GM21390 (cell line): ENCODE measurements around the gene SPPL3.
"Not testable (repeated sequence)": the region's sequence is repeated elsewhere in the genome, so short reads cannot be mapped to it uniquely, and the experiment has no call there.

ENCODE experiments used
- ATAC-seq: cut with Tn5 transposase; IDR thresholded peaks from one replicate; pipeline ENCODE4 v1.9.1; 2021; ENCODE audit not compliant: unreplicated experiment

The SPPL3 gene

DNA sequence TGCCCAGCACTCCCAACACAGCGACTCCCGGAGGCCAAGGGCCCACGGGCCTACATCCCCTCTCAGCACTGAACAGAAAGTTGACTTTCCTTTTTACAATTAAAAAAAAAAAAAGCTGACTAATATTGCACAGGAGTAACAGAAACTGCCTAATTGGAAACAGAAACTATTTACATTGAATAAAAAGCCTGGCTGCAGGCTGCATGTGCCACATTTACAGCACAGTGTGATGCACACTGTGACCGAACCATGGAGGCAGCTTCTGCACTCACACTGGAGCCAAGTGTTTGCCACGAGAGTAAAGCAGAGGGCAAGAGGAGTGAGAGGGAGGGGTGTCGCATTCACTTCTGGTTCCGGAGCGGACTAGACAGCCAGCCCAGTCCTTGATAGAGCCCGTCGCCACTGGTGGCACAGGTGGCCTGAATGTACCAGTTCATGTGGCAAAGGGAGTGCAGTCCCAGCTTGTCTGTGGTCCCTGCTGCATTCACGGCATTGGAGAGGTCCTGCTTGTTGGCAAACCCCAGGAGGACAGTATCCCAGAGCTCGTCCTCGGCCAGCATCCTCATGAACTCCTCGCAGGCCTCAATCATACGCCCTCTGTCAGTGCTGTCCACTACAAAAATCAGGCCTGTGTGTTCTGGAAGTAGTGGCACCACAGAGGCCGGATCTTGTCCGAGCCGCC is 59.2 kb downstream of the SPPL3 start:
- no peak for ATAC-seq

DNA sequence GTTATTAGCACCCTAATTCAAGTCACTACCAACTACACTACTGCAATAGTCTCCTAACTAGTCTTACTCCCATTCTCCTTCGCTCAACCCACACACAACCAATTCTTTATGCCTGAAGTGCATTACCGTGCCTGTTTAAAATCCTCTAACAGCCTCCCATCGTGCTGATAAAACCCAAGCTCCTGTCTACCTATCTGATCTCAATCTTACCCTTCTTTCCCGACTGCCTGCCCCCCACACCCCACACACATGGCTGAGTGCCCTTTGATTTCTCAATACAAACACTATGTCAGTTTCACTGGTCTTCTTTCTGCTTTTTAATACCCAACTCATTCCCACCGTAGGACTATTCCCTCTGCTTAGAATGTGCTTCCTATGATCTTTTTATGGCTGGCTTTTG is 59.9 kb downstream of the SPPL3 start:
- no peak for ATAC-seq

DNA sequence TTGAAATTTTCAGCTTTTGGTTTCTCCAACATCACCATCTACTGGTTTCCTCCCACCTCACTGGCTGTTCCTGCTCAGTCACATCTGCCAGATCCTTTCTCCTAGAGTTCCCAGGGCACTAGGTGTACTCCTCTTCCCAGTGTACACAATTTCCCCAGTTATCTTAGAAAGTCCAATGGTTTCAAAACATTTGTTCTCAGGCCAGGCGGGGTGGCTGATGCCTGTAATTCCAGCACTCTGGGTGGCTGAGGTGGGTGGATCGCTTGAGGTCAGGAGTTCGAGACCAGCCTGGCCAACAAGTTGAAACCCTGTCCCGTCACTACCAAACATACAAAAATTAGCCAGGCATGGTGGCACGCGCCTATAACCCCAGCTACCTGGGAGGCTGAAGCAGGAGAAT is 60.7 kb downstream of the SPPL3 start:
- no peak for ATAC-seq

DNA sequence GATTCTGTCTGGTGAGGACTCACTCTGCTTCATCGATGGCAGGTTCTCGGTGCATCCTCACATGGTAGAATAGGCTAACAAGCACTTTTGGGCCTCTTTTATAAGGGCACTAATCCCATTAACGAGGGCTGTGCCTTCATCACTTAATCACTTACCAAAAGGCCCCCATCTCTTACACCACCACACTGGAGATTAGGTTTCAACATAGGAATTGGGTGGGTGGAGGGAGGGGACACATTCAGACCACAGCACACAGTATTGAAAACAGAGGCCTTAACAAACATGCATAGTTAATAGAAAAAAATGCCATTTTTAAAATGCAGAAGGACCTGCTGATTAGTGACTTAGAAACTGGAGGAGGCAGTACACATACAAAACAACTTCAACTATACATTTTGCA is 61.6 kb downstream of the SPPL3 start:
- ATAC-seq = no peak

DNA sequence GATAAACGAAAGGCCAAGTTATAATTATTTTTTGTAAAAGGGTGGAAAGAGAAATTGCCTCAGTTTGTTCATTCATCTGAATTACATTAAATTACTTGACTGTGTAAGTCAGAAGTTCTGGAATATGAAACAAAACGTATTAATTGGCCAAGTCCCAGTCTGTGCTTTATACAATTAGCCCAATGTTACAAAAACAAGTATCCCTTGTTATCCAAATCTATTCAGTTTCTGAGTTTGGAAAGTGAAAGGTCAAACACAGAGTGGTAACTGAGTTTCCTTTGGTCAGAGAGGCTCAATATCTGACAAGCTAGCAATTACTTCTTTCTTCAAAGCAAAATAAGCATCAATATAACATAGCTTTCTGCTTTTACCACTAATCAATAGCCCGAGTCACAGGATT is 62.6 kb downstream of the SPPL3 start:
- no peak for ATAC-seq

DNA sequence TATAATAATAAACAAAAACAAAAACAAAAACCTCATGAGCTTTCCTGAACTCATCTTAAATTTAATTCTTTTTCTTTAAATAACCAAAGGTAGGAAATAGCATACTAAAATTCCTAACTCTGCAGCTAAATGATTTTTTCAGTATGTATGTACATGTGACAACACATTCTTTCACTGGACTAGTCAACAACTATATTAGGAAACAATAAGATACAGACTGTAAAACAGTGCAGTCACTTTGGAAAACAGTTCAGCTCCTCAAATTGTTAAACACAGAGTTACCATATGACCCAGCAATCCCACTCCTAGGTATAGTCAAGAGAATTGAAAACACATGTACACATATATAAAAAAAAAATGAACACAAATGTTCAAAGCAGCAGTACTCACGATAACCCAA is 64.7 kb downstream of the SPPL3 start:
- ATAC-seq = no peak

DNA sequence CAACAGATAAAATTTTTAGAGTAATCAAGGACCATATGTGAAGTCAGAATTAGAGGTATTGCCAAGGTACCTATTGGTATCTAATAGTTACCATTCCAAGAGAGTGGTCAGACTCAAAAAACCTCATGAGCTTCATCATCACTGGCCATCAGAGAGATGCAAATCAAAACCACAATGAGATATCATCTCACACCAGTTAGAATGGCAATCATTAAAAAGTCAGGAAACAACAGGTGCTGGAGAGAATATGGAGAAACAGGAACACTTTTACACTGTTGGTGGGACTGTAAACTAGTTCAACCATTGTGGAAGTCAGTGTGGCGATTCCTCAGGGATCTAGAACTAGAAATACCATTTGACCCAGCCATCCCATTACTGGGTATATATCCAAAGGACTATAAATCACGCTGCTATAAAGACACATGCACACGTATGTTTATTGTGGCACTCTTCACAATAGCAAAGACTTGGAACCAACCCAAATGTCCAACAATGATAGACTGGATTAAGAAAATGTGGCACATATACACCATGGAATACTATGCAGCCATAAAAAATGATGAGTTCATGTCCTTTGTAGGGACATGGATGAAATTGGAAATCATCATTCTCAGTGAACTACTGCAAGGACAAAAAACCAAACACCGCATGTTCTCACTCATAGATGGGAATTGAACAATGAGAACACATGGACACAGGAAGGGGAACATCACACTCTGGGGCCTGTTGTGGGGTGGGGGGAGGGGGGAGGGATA is 65.4 kb downstream of the SPPL3 start:
- ATAC-seq = not testable (repeated sequence)

DNA sequence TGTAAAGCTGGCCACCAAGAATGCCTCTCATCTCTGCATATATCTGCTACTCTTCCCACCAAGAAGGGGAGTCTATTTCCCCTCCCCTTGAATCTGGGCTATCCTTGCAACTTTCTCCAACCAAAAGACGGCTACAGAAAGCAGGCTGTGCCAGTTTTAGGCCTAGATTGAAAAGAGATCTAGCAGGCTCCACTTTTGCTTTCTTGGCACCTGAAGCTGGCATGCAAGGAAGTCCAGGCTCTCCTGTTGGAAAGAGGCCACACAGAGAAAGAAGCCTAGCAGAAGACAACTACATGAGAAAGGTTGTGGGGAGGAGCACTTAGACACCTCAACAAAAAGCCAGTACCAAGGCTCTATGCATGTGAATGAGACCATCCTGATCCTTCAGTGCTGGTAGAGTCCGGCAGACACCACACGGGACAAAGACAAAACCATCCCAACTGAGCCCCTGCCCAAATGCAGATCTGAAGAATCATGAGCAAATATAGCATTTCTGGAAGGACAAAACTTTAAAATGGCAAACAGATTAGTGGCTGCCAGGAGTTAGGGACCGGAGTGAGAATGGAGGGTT is 68.0 kb downstream of the SPPL3 start:
- no peak for ATAC-seq

DNA sequence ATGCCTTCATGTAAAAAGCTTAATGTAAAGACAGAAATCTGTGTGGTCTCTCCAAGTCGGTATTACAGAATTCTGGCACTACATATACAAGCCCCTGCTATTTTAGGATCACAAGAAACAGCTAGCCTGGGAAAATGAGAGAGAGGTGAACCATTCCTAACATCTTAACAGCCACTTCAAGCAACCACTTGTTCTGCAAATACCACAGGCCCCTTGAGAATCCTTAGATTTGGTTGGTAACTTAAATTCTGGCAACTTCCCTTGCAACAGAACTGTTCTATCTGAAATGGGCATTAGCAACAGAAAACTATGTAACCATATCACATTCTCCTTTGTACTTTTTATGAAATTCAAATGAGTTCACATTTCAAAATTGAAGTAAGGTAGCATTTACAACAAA is 68.5 kb downstream of the SPPL3 start:
- ATAC-seq = no peak

DNA sequence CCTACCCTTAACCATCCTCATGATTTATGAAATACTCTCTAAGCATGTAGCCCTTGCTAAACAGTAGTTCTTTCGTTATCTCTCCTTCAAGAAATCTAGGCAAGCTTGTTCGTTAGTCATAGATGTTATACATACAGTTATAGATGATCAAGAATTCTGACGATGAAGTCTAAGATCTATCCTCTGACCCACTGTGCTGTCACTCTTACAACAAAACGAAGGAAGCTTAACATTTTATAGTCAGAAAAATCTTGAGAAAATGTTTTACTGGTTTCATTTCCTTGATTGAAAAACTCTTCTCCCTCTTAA is 68.9 kb downstream of the SPPL3 start:
- ATAC-seq = no peak

DNA sequence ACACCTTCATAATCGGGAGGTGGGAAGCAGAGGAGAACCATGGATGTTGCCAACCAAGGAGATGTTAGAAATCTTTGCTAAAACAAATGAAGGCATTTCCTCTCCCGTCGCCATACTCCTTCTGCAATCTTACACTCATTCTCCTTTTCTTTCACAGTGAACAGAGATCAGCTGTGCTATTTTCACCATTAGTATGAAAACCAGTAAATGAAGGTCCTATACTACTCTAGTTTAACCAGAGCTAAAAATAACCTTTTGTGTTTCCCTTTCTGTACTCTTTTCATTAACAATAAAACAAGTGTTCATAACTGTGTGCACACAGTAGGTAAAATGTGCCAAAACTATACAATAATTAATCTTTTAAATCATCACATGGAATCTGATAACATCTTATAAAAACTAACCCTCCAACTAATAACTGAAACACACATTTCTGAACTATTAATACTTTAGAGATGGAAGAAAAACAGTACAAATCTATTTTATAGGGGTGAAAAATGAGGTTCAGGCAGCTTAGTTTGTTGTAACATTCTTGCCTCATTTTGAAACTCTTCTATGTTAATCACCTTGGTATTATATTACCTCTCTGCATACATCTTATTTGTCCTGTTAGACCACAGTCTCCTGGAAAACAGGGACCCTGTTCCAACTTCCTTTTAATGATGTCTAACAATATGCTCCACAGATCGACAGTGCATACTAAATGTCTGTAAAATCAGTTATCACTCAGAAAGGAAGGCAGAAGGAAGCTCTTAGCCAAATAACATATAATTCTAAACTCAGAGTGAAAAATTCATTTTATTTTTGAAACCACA is 69.5 kb downstream of the SPPL3 start:
- ATAC-seq = no peak

DNA sequence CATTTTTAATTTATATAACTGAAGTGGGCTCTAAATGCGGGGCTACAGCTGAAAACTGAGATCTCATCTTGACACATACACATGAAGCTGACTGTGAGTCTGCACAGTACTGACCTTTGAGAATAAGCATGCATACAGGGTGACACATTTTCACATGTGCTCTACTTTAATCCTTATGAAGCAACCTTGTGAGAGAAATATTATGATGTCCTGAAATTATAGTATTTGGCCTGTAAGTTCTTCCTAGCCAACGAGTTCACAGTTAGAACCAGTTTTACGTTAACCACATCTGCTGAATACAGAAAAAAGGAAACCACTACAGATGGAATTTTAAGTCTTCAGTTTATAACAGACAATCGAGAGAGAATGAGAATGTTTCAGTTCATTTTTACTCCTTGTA is 70.3 kb downstream of the SPPL3 start:
- ATAC-seq = no peak

DNA sequence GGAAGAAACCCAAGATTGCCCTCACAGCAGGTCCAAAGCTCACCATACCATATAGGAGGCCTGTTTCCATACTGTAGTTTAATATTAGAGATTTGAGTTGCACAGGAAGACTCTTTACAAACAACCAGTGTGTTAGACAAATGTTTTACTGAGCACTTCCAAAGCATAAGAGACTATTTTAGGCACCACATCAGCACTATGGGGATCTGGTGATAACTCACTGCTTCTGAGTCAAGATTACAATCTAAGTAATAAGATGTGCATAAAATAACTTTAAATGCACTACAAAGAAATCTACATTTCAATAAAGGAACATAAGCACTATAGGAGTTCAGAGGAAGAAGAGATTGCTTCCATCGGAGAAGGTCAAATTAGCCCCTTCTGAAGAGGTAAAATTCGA is 71.4 kb downstream of the SPPL3 start:
- no peak for ATAC-seq

DNA sequence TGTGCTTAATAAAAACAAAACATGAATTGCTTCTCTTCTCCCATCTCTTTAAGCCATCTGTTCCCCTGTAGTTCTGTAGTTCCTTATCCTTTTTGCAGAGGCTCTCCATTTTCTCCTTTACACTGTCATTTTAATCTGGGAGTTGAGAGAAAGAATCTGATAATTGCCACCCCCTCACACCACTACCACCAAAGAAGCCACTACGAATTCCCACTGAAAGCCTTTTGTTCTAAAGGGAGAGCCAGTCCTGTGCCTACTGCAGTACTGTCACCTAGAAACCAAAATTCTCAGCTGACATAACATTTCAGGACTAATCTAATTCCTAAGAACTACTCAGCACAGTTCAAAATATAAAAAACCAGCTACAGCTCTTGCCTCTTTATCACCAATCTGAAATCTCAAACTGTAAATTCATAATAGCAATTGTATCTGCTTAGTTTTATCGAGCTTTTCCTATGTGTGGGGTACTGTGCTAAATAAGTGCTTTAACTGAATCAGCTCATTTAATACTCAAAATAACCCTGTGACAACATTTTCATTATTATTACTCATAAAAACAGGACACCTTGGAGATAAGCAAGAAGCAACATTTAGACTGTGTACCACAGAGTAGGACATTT is 72.4 kb downstream of the SPPL3 start:
- no peak for ATAC-seq

DNA sequence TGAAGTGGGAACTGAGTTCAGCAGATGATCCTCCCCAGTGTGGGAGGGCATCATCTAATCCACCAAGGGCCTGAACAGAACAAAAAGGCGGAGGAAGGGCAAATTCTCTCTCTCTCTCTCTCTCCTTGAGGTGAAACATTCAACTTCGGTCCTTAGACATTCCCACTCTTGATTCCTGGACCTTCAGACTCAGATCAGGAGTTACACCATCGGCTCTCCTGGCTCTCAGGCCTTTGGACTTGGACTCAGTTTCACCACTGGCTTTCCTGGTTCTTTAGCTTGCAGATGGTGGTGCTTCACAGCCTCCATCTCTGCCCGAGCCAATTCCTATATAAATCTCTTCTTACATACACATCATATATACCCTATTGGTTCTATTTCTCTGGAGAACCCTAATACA is 73.2 kb downstream of the SPPL3 start:
- no peak for ATAC-seq

DNA sequence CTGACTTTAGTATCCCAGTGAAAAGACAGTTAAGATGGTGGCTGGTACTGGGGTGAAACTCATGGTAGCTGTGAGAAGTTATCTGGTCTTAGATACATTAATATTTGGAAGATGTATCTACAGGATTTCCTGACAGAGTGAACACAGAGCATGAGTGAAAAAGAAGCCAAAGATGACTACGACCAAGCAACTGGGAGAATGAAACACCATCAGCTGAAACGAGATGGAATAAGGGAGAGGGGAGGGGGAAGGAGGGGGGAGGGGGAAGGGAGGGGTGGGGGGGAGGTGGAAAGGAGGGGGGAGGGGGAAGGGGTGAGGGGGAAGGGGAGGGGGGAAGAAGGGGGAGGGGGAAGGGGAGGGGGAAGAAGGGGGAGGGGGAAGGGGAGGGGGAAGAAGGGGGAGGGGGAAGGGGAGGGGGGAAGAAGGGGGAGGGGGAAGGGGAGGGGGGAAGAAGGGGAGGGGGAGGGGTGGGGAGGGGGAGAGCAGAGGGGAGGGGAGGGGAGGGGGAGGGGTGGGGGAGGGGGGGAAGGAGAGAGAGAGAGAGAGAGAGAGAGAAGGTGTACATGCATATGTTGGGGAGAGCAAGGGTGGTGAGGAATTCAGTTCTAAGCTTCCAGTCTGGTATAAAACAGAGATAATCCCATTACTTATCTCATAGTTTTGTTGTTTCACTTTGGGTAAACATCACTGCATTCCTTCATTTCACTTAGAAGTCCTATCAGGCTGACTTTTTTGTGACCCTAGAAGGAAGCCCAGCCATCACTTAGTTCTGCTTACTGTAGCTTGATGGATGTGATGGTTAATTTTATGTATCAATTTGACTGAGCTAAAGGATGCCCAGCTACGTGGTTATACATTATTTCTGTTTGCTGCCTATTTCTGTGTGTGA is 73.9 kb downstream of the SPPL3 start:
- no peak for ATAC-seq

DNA sequence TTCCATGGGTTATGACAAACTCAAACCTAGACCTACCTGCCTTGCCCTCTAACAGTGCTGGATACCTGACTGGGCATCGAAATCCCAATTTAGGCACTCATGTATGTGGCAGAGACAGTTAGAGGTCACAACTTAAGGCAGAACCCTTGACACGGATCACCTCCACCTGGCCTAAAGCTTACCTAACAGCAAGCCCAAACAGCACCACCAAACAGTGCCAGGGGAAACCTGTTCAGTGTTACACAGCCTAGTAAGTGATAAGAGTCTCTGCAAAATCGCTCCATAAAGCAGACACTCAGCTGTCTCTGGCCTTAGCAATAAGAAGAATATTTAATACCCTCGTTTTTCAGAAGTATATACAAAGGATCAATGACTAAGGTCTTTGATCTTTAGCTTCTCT is 77.8 kb downstream of the SPPL3 start:
- ATAC-seq = no peak

DNA sequence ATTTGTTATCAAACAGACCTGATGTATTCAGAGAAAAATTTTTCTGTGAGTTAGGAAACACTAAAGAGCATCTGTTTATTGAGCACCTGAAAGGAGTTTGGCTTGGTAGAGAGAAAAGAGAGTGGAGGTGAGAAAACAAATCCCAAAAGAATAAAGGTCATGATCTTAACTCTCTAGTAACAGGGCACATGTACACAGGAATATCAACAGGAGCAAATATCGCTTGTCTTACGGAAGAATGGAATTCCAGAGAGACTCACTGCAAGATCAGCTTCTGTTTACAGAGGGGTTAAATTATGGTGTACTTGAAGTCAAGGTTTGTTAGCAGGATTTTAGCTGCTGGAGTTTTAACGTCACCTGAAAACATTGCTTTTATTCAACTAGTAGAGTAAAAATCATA is 78.8 kb downstream of the SPPL3 start:
- no peak for ATAC-seq

DNA sequence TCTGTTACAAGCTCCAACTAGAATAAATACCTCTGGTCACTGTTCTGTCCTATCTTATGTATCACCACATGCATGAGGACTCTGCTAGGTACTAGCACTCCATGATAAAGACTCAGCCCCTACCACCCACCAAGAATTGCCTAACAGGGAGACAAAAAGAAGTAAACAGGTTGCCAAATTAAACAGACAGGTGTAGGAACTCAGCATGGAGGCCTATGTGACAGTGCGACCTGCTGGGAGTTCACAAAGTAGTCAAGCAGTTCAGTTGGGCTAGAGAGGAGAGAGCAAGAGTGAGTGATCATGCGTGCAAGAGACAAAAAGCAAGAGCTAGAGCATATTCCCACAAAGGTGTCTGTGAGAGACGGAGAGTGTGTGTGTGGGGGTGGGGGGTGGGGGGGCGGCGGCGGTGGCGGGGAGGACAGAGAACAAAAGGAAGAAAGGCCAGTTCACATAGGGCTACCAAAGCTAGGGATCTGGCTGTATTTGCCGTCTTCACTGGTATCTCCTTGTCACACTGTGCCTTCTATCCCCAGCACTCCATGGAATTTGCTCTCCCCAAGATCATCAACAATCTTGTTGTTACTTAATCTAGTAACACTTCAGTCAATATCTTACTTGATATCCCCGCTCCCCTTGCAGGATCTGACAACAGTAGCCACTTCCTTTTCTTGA is 81.2 kb downstream of the SPPL3 start:
- no peak for ATAC-seq

DNA sequence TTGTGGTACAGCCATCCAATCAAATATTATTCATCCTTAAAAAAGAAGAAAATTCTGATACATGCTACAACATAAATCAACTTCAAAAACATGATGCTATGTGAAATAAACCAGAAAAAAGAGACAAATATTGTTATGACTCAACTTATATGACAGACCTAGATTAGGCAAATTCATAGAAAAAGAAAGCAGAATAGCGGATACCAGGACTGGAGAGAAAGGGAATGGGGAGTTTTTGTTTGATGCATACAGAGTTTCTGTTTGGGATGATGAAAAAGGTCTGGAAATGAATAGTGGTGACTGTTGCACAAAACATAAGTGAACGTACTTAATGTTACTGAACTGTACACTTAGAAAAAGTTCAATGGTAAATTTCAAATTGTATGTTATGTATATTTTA is 82.3 kb downstream of the SPPL3 start:
- no peak for ATAC-seq
